Skin epidermis (tissue), 12 donors: ENCODE results near the gene IGFBPL1.
"Not testable (repeated sequence)": the region's sequence is repeated elsewhere in the genome, so short reads cannot be mapped to it uniquely, and the experiment has no call there.

Experiments
- H3K27ac ChIP-seq, 21 experiments: fragments of 200-600 bp; sonication (generic) in 11 of 21; one replicate each; pipeline ENCODE4 v1.5.0; 2020; ENCODE audit warnings: mild to moderate bottlenecking in 3 of 21, inconsistent platforms in 2 of 21, moderate library complexity in 2 of 21
- H3K4me3 ChIP-seq, 7 experiments: fragments of 200-600 bp; sonication (generic) in 2 of 7; one replicate each; pipeline ENCODE4 v1.5.0; 2020; ENCODE audit warnings: inconsistent platforms in 2 of 7, mild to moderate bottlenecking in 2 of 7, moderate library complexity in 1 of 7

Gene IGFBPL1

GRCh38 chr9:38423973-38424843 lies at the start of gene IGFBPL1:
IGFBPL1 (minus strand) TSS chr9:38424454; CDS start chr9:38424424, 30 bp downstream.
- peak within 1 kb of the TSS in 4 of 7 experiments; percentile 5 to 41 (median 30) for H3K4me3 ChIP-seq
- H3K27ac ChIP-seq, result no peak within 1 kb of the TSS

- H3K4me3 ChIP-seq, H3K27ac ChIP-seq: not testable (repeated sequence)
Measured at GRCh38 chr9:38472583-38473249, 48.5 kb upstream of the IGFBPL1 start.

GRCh38 chr9:38467404-38467803 lies 43.1 kb upstream of the IGFBPL1 start:
- H3K27ac ChIP-seq, result no peak overlapping the region
- H3K4me3 ChIP-seq, result no peak overlapping the region

GRCh38 chr9:38453835-38454234 lies 29.6 kb upstream of the IGFBPL1 start:
- H3K4me3 ChIP-seq, result no peak overlapping the region
- no peak overlapping the region for H3K27ac ChIP-seq

GRCh38 chr9:38451162-38451561 lies 26.9 kb upstream of the IGFBPL1 start:
- H3K4me3 ChIP-seq, result no peak overlapping the region
- H3K27ac ChIP-seq, result no peak overlapping the region

GRCh38 chr9:38447703-38448102 lies 23.4 kb upstream of the IGFBPL1 start:
- Histone ChIP-seq H3K4me3 (no peak overlapping the region), H3K27ac (no peak overlapping the region)

- no peak overlapping the region for H3K4me3 ChIP-seq
- H3K27ac ChIP-seq, result no peak overlapping the region
Measured at GRCh38 chr9:38445154-38446043, 21.1 kb upstream of the IGFBPL1 start.

- H3K4me3 ChIP-seq, result no peak overlapping the region
- no peak overlapping the region for H3K27ac ChIP-seq
Measured at GRCh38 chr9:38443597-38443996, 19.3 kb upstream of the IGFBPL1 start.

- H3K27ac ChIP-seq, result no peak overlapping the region
Measured at GRCh38 chr9:38443181-38443580, 18.9 kb upstream of the IGFBPL1 start.

GRCh38 chr9:38442473-38443096 lies 18.3 kb upstream of the IGFBPL1 start:
- no peak overlapping the region for H3K27ac ChIP-seq
- no peak overlapping the region for H3K4me3 ChIP-seq

More at GRCh38 chr9:38443181-38443580, 18.9 kb upstream of the IGFBPL1 start:
- no peak overlapping the region for H3K4me3 ChIP-seq

GRCh38 chr9:38441347-38442085 lies 17.3 kb upstream of the IGFBPL1 start:
- H3K4me3 ChIP-seq, result no peak overlapping the region
- H3K27ac ChIP-seq, result no peak overlapping the region

- H3K27ac ChIP-seq, result no peak overlapping the region
- no peak overlapping the region for H3K4me3 ChIP-seq
Measured at GRCh38 chr9:38440516-38440915, 16.3 kb upstream of the IGFBPL1 start.

- H3K27ac ChIP-seq, result no peak overlapping the region
- H3K4me3 ChIP-seq, result no peak overlapping the region
Measured at GRCh38 chr9:38439916-38440301, 15.7 kb upstream of the IGFBPL1 start.

GRCh38 chr9:38439291-38439915 lies 15.1 kb upstream of the IGFBPL1 start:
- Histone ChIP-seq H3K4me3 (no peak overlapping the region), H3K27ac (no peak overlapping the region)

- Histone ChIP-seq H3K4me3 (no peak overlapping the region), H3K27ac (no peak overlapping the region)
Measured at GRCh38 chr9:38437193-38437823, 13.1 kb upstream of the IGFBPL1 start.

- H3K4me3 ChIP-seq, result no peak overlapping the region
- no peak overlapping the region for H3K27ac ChIP-seq
Measured at GRCh38 chr9:38436708-38437107, 12.5 kb upstream of the IGFBPL1 start.

- Histone ChIP-seq H3K4me3 (no peak overlapping the region), H3K27ac (no peak overlapping the region)
Measured at GRCh38 chr9:38435521-38435920, 11.3 kb upstream of the IGFBPL1 start.

- Histone ChIP-seq H3K27ac (no peak overlapping the region), H3K4me3 (no peak overlapping the region)
Measured at GRCh38 chr9:38434853-38435252, 10.6 kb upstream of the IGFBPL1 start.
